ENCODE results near the gene IGFBP5.

IGFBP5 gene

DNA sequence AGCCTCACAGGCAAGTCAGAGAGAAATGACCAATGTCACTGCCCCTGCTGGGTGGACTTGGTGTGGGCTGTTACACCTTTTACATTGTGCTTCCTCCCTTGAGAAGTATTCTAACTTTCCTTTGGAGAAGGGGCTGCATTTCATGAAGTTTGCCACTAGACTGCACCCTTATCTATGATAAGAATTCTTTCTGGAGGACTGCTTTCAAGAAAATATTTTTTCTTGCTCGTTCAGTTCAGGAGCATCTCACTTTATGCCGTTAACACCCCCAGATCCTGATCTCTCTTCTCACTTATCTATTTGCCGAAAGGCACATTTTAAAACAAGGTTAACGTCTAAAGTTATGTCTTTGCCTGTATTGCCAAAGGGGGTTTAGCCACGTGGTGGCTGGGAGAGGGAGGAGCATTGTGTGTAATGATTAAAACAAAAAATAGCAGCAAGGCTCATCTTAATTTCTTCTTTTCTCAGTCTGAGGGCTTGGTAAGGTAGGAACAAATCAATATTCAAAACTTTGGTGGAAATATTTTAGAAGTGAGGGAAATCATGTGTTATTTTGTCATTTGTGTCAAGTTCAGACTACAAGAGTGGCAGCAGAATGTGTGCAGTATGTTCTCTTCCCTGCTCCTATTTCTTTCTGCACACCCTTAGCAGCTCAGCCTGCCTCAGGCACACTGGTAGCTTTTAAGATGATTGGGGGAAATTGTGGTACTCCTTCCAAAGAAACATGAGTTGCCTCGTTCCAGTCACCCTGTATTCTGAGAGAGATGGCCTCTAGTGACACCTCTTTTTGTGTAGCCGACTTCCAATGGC, 1.6 kb upstream of the IGFBP5 start:
- Histone ChIP-seq H3K36me3 (ENCODE audit: control insufficient read depth in 2 of 2, insufficient read depth in 2 of 2, low read length in 2 of 2) (no peaks in the 10 kb centered on the region), H3K9ac (ENCODE audit: low read length in 2 of 2) (peak overlapping the region in 1 of 2 donors; percentile 35), H3K9me3 (ENCODE audit: control insufficient read depth in 2 of 2, low read length in 2 of 2) (no peaks in the 10 kb centered on the region), H3K4me3 (ENCODE audit: low read length in 2 of 2) (peak overlapping the region in 1 of 2 donors; percentile 23), H3K4me1 (ENCODE audit: control insufficient read depth, insufficient read depth, low read length) (peaks cover 41% of the 10 kb centered on the region), H3K27ac (ENCODE audit: low read length) (peak overlapping the region; percentile 91), H3K27me3 (ENCODE audit: control insufficient read depth in 1 of 2, insufficient read depth in 2 of 2, low read length in 2 of 2) (no peaks in the 10 kb centered on the region)

- no peaks in the 10 kb centered on the region for H3K9me3 ChIP-seq (ENCODE audit: control insufficient read depth in 2 of 2, low read length in 2 of 2)
- H3K9ac ChIP-seq (ENCODE audit: low read length in 2 of 2): no peak overlapping the region
- peak overlapping the region; percentile 91 for H3K27ac ChIP-seq (ENCODE audit: low read length)
- H3K27me3 ChIP-seq (ENCODE audit: control insufficient read depth in 1 of 2, insufficient read depth in 2 of 2, low read length in 2 of 2): no peaks in the 10 kb centered on the region
- H3K4me3 ChIP-seq (ENCODE audit: low read length in 2 of 2): peak overlapping the region in 1 of 2 donors; percentile 4
- H3K36me3 ChIP-seq (ENCODE audit: control insufficient read depth in 2 of 2, insufficient read depth in 2 of 2, low read length in 2 of 2): no peaks in the 10 kb centered on the region
- H3K4me1 ChIP-seq (ENCODE audit: control insufficient read depth, insufficient read depth, low read length): peaks cover 41% of the 10 kb centered on the region
Observed at GRCh38 chr2:216696321-216696720, 972 bp upstream of the IGFBP5 start.

DNA sequence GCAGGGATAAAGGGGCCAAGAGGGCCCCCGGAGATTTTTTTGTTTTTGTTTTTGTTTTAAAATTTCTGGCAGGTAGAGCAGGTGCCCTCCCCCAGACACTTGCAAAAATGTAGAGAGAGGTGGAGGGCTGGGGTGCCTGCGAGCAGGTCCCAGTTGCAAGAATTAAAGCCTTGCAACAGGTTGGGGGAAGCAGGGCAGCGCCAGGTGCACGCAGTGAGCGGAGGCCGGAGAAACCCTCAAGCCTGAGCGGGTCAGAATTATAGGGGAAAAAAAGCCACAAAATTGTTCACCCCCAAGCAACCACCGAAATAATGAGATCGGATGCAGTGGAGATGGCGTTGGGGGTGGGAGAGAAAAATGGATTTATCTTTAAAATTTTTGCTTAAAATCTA, 527 bp downstream of the IGFBP5 start:
- peaks cover 41% of the 10 kb centered on the region for H3K4me1 ChIP-seq (ENCODE audit: control insufficient read depth, insufficient read depth, low read length)
- H3K27me3 ChIP-seq (ENCODE audit: control insufficient read depth in 1 of 2, insufficient read depth in 2 of 2, low read length in 2 of 2): no peaks in the 10 kb centered on the region
- peaks cover 2 to 3% of the 10 kb centered on the region in 2 donors for H3K36me3 ChIP-seq (ENCODE audit: control insufficient read depth in 2 of 2, insufficient read depth in 2 of 2, low read length in 2 of 2)
- H3K9me3 ChIP-seq (ENCODE audit: control insufficient read depth in 2 of 2, low read length in 2 of 2): no peaks in the 10 kb centered on the region
- peak overlapping the region; percentile 91 for H3K27ac ChIP-seq (ENCODE audit: low read length)
- peak overlapping the region; percentile 82 to 87 for H3K9ac ChIP-seq (ENCODE audit: low read length in 2 of 2)
- peak overlapping the region; percentile 86 to 87 for H3K4me3 ChIP-seq (ENCODE audit: low read length in 2 of 2)

- Histone ChIP-seq H3K27me3 (ENCODE audit: control insufficient read depth in 1 of 2, insufficient read depth in 2 of 2, low read length in 2 of 2) (no peaks in the 10 kb centered on the region), H3K36me3 (ENCODE audit: control insufficient read depth in 2 of 2, insufficient read depth in 2 of 2, low read length in 2 of 2) (peaks cover 7% of the 10 kb centered on the region in 2 donors), H3K4me3 (ENCODE audit: low read length in 2 of 2) (peak overlapping the region; percentile 86 to 87), H3K9ac (ENCODE audit: low read length in 2 of 2) (peak overlapping the region; percentile 82 to 87), H3K9me3 (ENCODE audit: control insufficient read depth in 2 of 2, low read length in 2 of 2) (no peaks in the 10 kb centered on the region), H3K4me1 (ENCODE audit: control insufficient read depth, insufficient read depth, low read length) (peaks cover 41% of the 10 kb centered on the region), H3K27ac (ENCODE audit: low read length) (peak overlapping the region; percentile 91)
Observed at GRCh38 chr2:216694082-216694825, 1.1 kb downstream of the IGFBP5 start.

GRCh38 chr2:216693414-216694080, 1.8 kb downstream of the IGFBP5 start:
- peaks cover 42% of the 10 kb centered on the region for H3K4me1 ChIP-seq (ENCODE audit: control insufficient read depth, insufficient read depth, low read length)
- H3K4me3 ChIP-seq (ENCODE audit: low read length in 2 of 2): peak overlapping the region; percentile 86 to 87

DNA sequence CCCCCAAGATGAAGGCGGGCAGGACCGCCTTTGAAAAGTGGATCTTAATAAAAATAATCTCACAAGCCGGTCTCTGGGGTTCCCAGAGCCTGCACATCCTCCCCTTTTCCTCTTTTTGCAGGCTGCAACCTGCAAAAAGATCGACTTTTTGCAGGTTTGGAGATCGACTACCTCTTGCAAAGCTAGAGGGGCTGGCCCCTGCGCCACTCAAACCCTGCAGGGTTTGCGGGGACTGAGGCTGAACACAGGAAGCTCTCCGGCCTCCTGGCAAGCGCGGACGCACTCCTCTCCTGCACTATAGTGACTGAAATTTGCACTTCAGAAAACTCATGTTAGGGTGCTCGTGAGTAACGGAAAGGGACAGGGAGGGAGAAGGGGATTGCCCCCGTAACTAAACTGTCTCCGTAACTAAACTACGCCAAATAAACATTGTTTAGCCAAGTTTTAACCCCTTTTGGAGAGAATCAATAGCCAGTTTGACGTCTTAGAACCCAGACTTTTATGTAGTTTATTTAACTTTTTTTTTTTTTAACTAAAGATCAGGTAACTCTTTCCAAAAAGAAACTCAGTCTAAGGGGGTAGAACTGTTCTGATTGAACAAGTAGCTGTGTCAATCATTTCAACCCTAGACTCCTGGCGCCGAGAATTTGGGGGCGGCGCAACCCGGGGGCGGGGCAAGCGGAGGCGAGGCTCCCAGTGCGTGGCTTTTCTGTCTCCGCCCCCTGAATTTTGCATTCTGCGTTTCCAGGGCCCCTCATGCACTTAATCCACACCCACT, 2.5 kb downstream of the IGFBP5 start:
- H3K27me3 ChIP-seq (ENCODE audit: control insufficient read depth in 1 of 2, insufficient read depth in 2 of 2, low read length in 2 of 2): no peaks in the 10 kb centered on the region
- peak overlapping the region; percentile 60 to 76 for H3K9ac ChIP-seq (ENCODE audit: low read length in 2 of 2)
- H3K9me3 ChIP-seq (ENCODE audit: control insufficient read depth in 2 of 2, low read length in 2 of 2): no peaks in the 10 kb centered on the region
- peaks cover 47% of the 10 kb centered on the region for H3K4me1 ChIP-seq (ENCODE audit: control insufficient read depth, insufficient read depth, low read length)
- H3K27ac ChIP-seq (ENCODE audit: low read length): peak overlapping the region; percentile 92
- H3K36me3 ChIP-seq (ENCODE audit: control insufficient read depth in 2 of 2, insufficient read depth in 2 of 2, low read length in 2 of 2): peaks cover 16% of the 10 kb centered on the region in 2 donors
- peak overlapping the region; percentile 86 to 87 for H3K4me3 ChIP-seq (ENCODE audit: low read length in 2 of 2)

More at GRCh38 chr2:216693414-216694080, 1.8 kb downstream of the IGFBP5 start:
- H3K9me3 ChIP-seq (ENCODE audit: control insufficient read depth in 2 of 2, low read length in 2 of 2): no peaks in the 10 kb centered on the region
- H3K27ac ChIP-seq (ENCODE audit: low read length): peak overlapping the region; percentile 91
- no peaks in the 10 kb centered on the region for H3K27me3 ChIP-seq (ENCODE audit: control insufficient read depth in 1 of 2, insufficient read depth in 2 of 2, low read length in 2 of 2)
- H3K36me3 ChIP-seq (ENCODE audit: control insufficient read depth in 2 of 2, insufficient read depth in 2 of 2, low read length in 2 of 2): peaks cover 14% of the 10 kb centered on the region in 2 donors
- peak overlapping the region; percentile 82 to 87 for H3K9ac ChIP-seq (ENCODE audit: low read length in 2 of 2)

DNA sequence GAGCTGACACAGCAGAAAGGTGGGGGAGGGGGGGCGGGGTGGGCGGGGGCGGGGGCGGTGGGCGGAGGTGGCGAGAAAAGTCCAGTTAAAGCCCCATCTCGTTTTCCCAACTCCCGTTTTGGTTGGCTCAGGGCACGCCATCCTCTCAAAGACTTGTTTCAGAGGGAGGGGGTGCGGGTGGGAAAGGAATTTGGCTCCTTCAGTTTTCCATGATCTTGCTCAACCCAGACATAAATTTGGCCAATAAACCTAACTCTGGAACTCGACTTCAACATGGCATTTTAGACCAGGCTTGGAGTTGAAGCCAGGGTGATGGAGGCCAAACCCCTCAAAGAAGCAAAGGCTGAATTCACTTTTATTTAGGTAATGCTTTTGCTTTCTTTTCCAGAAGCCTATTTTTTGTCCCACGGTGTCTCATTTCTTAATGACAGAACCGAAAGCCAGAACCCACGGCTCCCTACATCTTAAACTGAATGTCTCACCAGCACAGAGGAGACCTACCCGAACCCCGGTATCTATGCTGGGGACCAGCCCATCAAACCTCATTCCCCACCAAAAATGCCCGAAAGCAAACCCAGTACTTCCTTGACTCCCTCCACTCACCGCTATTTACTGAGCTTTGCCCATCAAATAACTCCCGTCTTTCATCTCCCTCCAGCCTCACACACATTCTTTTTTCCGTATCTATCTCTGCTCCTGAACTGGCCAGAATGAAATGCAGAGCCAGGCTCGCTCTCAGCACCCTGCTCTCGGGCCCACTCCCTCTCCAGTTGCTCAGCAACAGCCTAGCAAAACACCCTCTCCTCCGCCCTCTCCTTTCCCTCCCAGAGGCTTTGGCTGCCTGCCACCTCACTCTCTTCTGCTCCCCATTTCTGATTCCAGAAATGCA, 4.3 kb downstream of the IGFBP5 start:
- peak overlapping the region; percentile 88 for H3K27ac ChIP-seq (ENCODE audit: low read length)
- no peaks in the 10 kb centered on the region for H3K9me3 ChIP-seq (ENCODE audit: control insufficient read depth in 2 of 2, low read length in 2 of 2)
- peaks cover 24 to 31% of the 10 kb centered on the region in 2 donors for H3K36me3 ChIP-seq (ENCODE audit: control insufficient read depth in 2 of 2, insufficient read depth in 2 of 2, low read length in 2 of 2)
- peak overlapping the region; percentile 60 to 86 for H3K4me3 ChIP-seq (ENCODE audit: low read length in 2 of 2)
- peak overlapping the region; percentile 74 to 84 for H3K9ac ChIP-seq (ENCODE audit: low read length in 2 of 2)
- peaks cover 53% of the 10 kb centered on the region for H3K4me1 ChIP-seq (ENCODE audit: control insufficient read depth, insufficient read depth, low read length)
- H3K27me3 ChIP-seq (ENCODE audit: control insufficient read depth in 1 of 2, insufficient read depth in 2 of 2, low read length in 2 of 2): no peaks in the 10 kb centered on the region

GRCh38 chr2:216690456-216690852, 4.9 kb downstream of the IGFBP5 start:
- H3K27ac ChIP-seq (ENCODE audit: low read length): peak overlapping the region; percentile 62
- no peaks in the 10 kb centered on the region for H3K9me3 ChIP-seq (ENCODE audit: control insufficient read depth in 2 of 2, low read length in 2 of 2)
- peak overlapping the region; percentile 44 to 71 for H3K4me3 ChIP-seq (ENCODE audit: low read length in 2 of 2)
- peaks cover 54% of the 10 kb centered on the region for H3K4me1 ChIP-seq (ENCODE audit: control insufficient read depth, insufficient read depth, low read length)
- H3K27me3 ChIP-seq (ENCODE audit: control insufficient read depth in 1 of 2, insufficient read depth in 2 of 2, low read length in 2 of 2): no peaks in the 10 kb centered on the region
- peaks cover 27 to 32% of the 10 kb centered on the region in 2 donors for H3K36me3 ChIP-seq (ENCODE audit: control insufficient read depth in 2 of 2, insufficient read depth in 2 of 2, low read length in 2 of 2)
- peak overlapping the region in 1 of 2 donors; percentile 45 for H3K9ac ChIP-seq (ENCODE audit: low read length in 2 of 2)

DNA sequence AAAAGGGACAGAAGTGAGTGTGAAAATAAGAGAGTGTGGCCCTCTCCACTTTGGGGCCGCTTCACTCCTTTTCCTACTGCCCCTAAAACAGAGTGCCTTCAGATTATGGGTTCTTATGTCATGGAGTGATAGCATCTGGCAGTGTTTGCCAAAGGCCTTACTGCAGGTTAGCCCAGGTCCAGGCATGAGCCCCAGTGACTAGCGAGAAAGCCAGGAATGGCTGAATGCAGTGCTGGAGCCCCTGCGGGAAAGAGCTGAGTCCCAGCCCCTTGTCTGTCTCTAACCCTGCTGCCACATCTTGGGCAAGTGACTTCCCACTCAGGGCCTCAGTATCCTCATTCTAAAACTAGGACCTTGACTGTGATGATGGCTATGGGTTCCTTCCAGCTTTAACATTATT, 6.0 kb downstream of the IGFBP5 start:
- no peaks in the 10 kb centered on the region for H3K27me3 ChIP-seq (ENCODE audit: control insufficient read depth in 1 of 2, insufficient read depth in 2 of 2, low read length in 2 of 2)
- peak overlapping the region; percentile 14 to 71 for H3K4me3 ChIP-seq (ENCODE audit: low read length in 2 of 2)
- peak overlapping the region in 1 of 2 donors; percentile 13 for H3K9ac ChIP-seq (ENCODE audit: low read length in 2 of 2)
- H3K4me1 ChIP-seq (ENCODE audit: control insufficient read depth, insufficient read depth, low read length): peaks cover 63% of the 10 kb centered on the region
- peak overlapping the region; percentile 62 for H3K27ac ChIP-seq (ENCODE audit: low read length)
- H3K36me3 ChIP-seq (ENCODE audit: control insufficient read depth in 2 of 2, insufficient read depth in 2 of 2, low read length in 2 of 2): peaks cover 29 to 34% of the 10 kb centered on the region in 2 donors
- no peaks in the 10 kb centered on the region for H3K9me3 ChIP-seq (ENCODE audit: control insufficient read depth in 2 of 2, low read length in 2 of 2)

All from stomach smooth muscle (tissue), 2 donors.